ENCODE measurements around the gene ANO10.

DNA sequence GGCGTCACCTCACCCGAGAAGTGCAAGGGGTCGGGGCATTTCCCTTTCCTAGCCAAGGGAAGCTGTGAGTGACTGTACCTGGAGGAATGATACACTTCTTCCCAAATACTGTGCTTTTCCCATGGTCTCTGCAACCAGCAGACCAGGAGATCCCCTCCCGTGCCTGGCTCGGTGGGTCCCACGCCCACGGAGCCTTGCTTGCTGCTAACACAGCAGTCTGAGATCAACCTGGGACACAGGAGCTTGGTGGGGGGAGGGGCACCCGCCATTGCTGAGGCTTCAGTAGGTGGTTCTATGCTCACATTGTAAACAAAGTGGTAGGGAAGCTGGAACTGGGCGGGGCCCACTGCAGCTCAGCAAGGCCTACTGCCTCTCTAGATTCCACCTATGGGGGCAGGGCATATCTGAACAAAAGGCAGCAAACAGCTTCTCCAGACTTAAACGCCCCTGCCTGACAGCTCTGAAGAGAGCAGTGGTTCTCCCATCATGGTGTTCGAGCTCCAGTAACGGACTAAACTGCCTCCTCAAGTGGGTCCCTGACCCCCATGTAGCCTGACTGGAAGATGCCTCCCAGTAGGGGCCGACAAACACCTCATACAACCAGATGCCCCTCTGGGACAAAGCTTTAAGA, 37.6 kb upstream of the ANO10 start:
- TF ChIP-seq, protein P1, sequence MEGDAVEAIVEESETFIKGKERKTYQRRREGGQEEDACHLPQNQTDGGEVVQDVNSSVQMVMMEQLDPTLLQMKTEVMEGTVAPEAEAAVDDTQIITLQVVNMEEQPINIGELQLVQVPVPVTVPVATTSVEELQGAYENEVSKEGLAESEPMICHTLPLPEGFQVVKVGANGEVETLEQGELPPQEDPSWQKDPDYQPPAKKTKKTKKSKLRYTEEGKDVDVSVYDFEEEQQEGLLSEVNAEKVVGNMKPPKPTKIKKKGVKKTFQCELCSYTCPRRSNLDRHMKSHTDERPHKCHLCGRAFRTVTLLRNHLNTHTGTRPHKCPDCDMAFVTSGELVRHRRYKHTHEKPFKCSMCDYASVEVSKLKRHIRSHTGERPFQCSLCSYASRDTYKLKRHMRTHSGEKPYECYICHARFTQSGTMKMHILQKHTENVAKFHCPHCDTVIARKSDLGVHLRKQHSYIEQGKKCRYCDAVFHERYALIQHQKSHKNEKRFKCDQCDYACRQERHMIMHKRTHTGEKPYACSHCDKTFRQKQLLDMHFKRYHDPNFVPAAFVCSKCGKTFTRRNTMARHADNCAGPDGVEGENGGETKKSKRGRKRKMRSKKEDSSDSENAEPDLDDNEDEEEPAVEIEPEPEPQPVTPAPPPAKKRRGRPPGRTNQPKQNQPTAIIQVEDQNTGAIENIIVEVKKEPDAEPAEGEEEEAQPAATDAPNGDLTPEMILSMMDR (conservative IDR thresholded peaks at IDR 0.05 in 1 of 2, IDR thresholded peaks at IDR 0.05 in 1 of 2; ENCODE audit: extremely low read depth in 1 of 2, insufficient read depth in 1 of 2, low read depth in 1 of 2, low read length in 2 of 2): no peak
- no peak for TF ChIP-seq EZH2 (IDR thresholded peaks at IDR 0.05; ENCODE audit: borderline replicate concordance, low read length)
